Stomach smooth muscle (tissue), 2 donors: Measurements from ENCODE around the gene ACER1.
"Not testable (repeated sequence)": the region's sequence is repeated elsewhere in the genome, so short reads cannot be mapped to it uniquely, and the experiment has no call there.

Experiments
- H3K27ac ChIP-seq: one replicate; pipeline ENCODE4 v1.7.0; 2013; ENCODE audit warnings: mild to moderate bottlenecking, low read length, inconsistent platforms
- H3K27me3 ChIP-seq, 2 donors: one replicate each; pipeline ENCODE4 v1.7.0; 2013; ENCODE audit warnings: low read length in 2 of 2; ENCODE audit not compliant: insufficient read depth in 2 of 2, control insufficient read depth in 1 of 2
- H3K36me3 ChIP-seq, 2 donors: one replicate each; pipeline ENCODE4 v1.7.0; 2013; ENCODE audit warnings: low read length in 2 of 2; ENCODE audit not compliant: control insufficient read depth in 2 of 2, insufficient read depth in 2 of 2
- H3K4me1 ChIP-seq: one replicate; pipeline ENCODE4 v1.7.0; 2013; ENCODE audit warnings: low read length; ENCODE audit not compliant: control insufficient read depth, insufficient read depth
- H3K4me3 ChIP-seq, 2 donors: one replicate each; pipeline ENCODE4 v1.7.0; 2013; ENCODE audit warnings: low read length in 2 of 2
- H3K9ac ChIP-seq, 2 donors: one replicate each; pipeline ENCODE4 v1.7.0; 2013; ENCODE audit warnings: low read length in 2 of 2, mild to moderate bottlenecking in 1 of 2
- H3K9me3 ChIP-seq, 2 donors: one replicate each; pipeline ENCODE4 v1.7.0; 2013; ENCODE audit warnings: low read length in 2 of 2; ENCODE audit not compliant: control insufficient read depth in 2 of 2
- donor health status: healthy.
- donor health status: Pancreatic carcinoma.

Gene ACER1

GRCh38 chr19:6357174-6357573, 23.8 kb upstream of the ACER1 start:
- Histone ChIP-seq H3K9me3 (no peaks in the 10 kb centered on the region), H3K36me3 (no peaks in the 10 kb centered on the region), H3K27me3 (no peaks in the 10 kb centered on the region), H3K9ac (no peak overlapping the region), H3K4me3 (no peak overlapping the region), H3K27ac (no peak overlapping the region), H3K4me1 (peaks cover 6% of the 10 kb centered on the region)

GRCh38 chr19:6355321-6356040, 22.1 kb upstream of the ACER1 start:
- not testable (repeated sequence) for H3K9me3 ChIP-seq, H3K9ac ChIP-seq, H3K4me3 ChIP-seq, H3K27me3 ChIP-seq, H3K27ac ChIP-seq, H3K4me1 ChIP-seq, H3K36me3 ChIP-seq

- Histone ChIP-seq H3K9me3 (no peaks in the 10 kb centered on the region), H3K4me1 (no peaks in the 10 kb centered on the region), H3K27me3 (no peaks in the 10 kb centered on the region), H3K36me3 (no peaks in the 10 kb centered on the region), H3K27ac (no peak overlapping the region), H3K4me3 (no peak overlapping the region), H3K9ac (no peak overlapping the region)
Observed at GRCh38 chr19:6354098-6354674, 20.8 kb upstream of the ACER1 start.

- Histone ChIP-seq H3K4me1 (no peaks in the 10 kb centered on the region), H3K27me3 (no peaks in the 10 kb centered on the region), H3K9me3 (no peaks in the 10 kb centered on the region), H3K36me3 (no peaks in the 10 kb centered on the region), H3K9ac (no peak overlapping the region), H3K27ac (no peak overlapping the region), H3K4me3 (no peak overlapping the region)
Observed at GRCh38 chr19:6352381-6353165, 19.2 kb upstream of the ACER1 start.

- H3K36me3 ChIP-seq = no peaks in the 10 kb centered on the region
- no peak overlapping the region for H3K9ac ChIP-seq
Observed at GRCh38 chr19:6350688-6351087, 17.3 kb upstream of the ACER1 start.

GRCh38 chr19:6349271-6349670, 15.9 kb upstream of the ACER1 start:
- not testable (repeated sequence) for H3K27ac ChIP-seq, H3K27me3 ChIP-seq, H3K4me1 ChIP-seq, H3K36me3 ChIP-seq, H3K4me3 ChIP-seq, H3K9ac ChIP-seq, H3K9me3 ChIP-seq

More at GRCh38 chr19:6350688-6351087, 17.3 kb upstream of the ACER1 start:
- no peak overlapping the region for H3K4me3 ChIP-seq
- no peak overlapping the region for H3K27ac ChIP-seq
- no peaks in the 10 kb centered on the region for H3K4me1 ChIP-seq
- H3K27me3 ChIP-seq = no peaks in the 10 kb centered on the region
- no peaks in the 10 kb centered on the region for H3K9me3 ChIP-seq

GRCh38 chr19:6343462-6343861, 10.1 kb upstream of the ACER1 start:
- no peaks in the 10 kb centered on the region for H3K36me3 ChIP-seq
- H3K4me1 ChIP-seq = no peaks in the 10 kb centered on the region
- no peaks in the 10 kb centered on the region for H3K27me3 ChIP-seq

GRCh38 chr19:6340493-6341201, 7.2 kb upstream of the ACER1 start:
- no peaks in the 10 kb centered on the region for H3K36me3 ChIP-seq
- H3K9me3 ChIP-seq = no peaks in the 10 kb centered on the region
- H3K27ac ChIP-seq = no peak overlapping the region
- H3K4me3 ChIP-seq = no peak overlapping the region
- H3K4me1 ChIP-seq = no peaks in the 10 kb centered on the region
- no peak overlapping the region for H3K9ac ChIP-seq
- no peaks in the 10 kb centered on the region for H3K27me3 ChIP-seq

More at GRCh38 chr19:6343462-6343861, 10.1 kb upstream of the ACER1 start:
- Histone ChIP-seq H3K9me3 (no peaks in the 10 kb centered on the region), H3K4me3 (no peak overlapping the region), H3K9ac (no peak overlapping the region), H3K27ac (no peak overlapping the region)

GRCh38 chr19:6334490-6335285, 1.3 kb upstream of the ACER1 start:
- H3K27me3 ChIP-seq = no peaks in the 10 kb centered on the region
- H3K9me3 ChIP-seq = no peaks in the 10 kb centered on the region
- no peaks in the 10 kb centered on the region for H3K36me3 ChIP-seq
- no peak overlapping the region for H3K27ac ChIP-seq
- no peaks in the 10 kb centered on the region for H3K4me1 ChIP-seq
- H3K9ac ChIP-seq = no peak overlapping the region
- no peak overlapping the region for H3K4me3 ChIP-seq

- Histone ChIP-seq H3K4me3 (no peak overlapping the region), H3K36me3 (no peaks in the 10 kb centered on the region), H3K27ac (no peak overlapping the region), H3K9ac (no peak overlapping the region), H3K27me3 (no peaks in the 10 kb centered on the region), H3K9me3 (no peaks in the 10 kb centered on the region), H3K4me1 (no peaks in the 10 kb centered on the region)
Observed at GRCh38 chr19:6326815-6327214, 6.6 kb downstream of the ACER1 start.
